HG03378 (cell line): ENCODE results near the gene TMEM121B.

ENCODE experiments used
- ATAC-seq: cut with Tn5 transposase; IDR thresholded peaks from one replicate; pipeline ENCODE4 v1.9.1; 2021; ENCODE audit warnings: mild to moderate bottlenecking, moderate library complexity; ENCODE audit not compliant: unreplicated experiment

TMEM121B gene

DNA sequence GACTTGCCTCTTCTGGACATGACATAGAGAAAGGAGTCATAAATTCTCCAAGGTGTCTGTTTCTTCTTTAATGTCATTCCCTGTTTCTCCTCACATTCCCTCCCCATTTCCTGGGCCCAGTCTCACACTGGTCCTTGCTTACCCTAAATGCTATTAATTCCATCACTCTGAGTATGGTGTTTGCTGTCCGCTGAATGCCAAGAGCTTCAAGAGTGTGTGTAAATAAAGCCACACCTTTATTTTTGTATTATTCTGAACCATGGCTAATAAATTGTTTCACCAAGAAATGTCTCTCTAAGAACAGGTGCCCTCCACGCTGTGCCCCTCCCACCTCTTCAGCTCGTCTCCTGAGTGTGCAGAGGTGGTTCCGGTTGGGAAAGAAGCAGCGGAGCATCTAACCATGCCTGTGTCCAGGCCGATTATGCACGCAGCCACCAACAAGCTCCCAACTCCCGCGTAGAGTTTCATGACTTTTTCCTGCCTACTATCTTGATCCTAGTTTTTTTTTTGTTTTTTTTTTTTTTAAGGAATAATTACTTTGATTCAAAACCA lies 8.6 kb downstream of the TMEM121B start:
- ATAC-seq, result no peak

DNA sequence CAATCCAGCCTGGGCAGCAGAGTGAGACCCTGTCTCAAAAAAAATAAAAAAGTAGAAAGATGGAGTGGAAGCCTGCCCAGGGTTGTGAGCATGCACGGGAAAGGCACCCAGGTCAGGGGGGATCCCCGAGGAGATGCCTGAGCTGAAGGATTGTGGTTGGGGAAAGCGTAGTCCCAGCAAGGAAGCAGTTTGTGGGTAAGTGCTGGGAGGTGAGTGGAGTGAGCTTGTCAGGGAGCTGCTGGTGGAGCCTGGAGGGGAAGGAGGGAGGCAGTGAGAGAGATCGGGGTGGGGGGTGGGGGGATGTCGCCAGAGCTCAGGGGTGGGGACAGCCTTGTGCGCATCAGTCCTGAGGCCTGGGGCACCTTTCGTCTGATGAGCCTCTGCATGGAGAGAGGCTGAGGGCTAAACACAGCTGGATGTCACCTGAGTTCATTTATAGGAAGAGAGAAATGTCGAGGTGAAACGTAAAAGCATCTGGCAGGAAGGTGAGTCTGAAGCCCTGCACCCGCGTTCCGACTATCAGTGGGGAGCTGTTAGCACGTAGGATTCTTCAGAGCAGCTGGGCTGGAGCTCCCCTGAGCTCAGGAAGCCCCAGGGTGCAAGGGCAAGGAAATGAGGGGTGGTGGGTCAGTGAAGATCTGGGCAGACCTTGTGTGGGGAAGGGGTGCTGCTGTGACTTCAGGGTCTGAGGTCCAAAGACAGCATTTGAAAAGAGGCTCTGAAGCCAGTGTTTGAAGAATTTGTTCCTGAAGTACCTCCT lies 10.2 kb downstream of the TMEM121B start:
- ATAC-seq, result no peak

DNA sequence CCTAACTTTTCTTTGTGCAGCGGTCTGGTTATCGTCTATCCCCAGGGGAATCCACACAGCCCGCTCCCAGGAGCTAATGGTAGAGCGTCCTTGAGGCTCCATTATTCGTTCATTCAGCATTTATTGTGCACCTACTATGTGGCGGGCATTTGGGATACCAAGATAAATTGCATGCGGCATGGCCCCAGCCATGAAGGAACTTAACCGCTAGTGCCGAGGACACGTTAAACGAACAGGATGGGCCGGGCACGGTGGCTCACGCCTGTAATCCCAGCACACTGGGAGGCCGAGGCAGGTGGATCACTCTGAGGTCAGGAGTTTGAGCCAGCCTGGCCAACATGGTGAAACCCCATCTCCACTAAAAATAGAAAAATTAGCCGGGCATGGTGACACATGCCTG lies 11.2 kb downstream of the TMEM121B start:
- no peak for ATAC-seq

DNA sequence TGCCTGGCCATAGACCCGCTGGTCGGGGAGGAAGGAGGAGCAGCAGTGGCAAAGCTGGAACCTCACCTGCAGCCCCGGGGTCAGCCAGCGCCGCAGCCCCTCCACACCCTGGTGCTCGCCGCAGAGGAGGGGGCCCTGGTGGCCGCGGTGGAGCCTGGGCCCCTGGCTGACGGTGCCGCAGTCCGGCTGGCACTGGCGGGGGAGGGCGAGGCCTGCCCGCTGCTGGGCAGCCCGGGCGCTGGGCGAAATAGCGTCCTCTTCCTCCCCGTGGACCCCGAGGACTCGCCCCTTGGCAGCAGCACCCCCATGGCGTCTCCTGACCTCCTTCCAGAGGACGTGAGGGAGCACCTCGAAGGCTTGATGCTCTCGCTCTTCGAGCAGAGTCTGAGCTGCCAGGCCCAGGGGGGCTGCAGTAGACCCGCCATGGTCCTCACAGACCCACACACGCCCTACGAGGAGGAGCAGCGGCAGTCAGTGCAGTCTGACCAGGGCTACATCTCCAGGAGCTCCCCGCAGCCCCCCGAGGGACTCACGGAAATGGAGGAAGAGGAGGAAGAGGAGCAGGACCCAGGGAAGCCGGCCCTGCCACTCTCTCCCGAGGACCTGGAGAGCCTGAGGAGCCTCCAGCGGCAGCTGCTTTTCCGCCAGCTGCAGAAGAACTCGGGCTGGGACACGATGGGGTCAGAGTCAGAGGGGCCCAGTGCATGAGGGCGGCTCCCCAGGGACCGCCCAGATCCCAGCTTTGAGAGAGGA lies 11.9 kb downstream of the TMEM121B start:
- ATAC-seq, result no peak

DNA sequence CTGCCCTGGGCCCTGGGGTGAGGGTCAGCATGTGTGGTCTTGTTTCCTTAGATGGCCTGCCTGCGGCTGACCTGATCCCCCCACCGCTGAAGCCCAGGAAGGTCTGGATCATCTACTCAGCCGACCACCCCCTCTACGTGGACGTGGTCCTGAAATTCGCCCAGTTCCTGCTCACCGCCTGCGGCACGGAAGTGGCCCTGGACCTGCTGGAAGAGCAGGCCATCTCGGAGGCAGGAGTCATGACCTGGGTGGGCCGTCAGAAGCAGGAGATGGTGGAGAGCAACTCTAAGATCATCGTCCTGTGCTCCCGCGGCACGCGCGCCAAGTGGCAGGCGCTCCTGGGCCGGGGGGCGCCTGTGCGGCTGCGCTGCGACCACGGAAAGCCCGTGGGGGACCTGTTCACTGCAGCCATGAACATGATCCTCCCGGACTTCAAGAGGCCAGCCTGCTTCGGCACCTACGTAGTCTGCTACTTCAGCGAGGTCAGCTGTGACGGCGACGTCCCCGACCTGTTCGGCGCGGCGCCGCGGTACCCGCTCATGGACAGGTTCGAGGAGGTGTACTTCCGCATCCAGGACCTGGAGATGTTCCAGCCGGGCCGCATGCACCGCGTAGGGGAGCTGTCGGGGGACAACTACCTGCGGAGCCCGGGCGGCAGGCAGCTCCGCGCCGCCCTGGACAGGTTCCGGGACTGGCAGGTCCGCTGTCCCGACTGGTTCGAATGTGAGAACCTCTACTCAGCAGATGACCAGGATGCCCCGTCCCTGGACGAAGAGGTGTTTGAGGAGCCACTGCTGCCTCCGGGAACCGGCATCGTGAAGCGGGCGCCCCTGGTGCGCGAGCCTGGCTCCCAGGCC lies 12.7 kb downstream of the TMEM121B start:
- ATAC-seq, result no peak

DNA sequence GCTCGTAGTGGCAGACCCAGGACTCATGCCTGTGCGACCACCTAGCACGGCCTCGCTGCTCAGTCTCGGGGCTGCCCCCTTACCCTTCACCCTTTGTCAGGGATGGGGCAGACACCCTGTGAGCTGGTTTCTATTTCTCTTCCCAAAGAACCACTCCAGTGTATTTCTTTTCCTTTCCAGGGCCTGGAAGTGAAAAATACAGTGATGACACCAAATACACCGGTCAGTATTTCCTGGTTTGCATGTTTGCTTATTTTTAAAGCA lies 13.7 kb downstream of the TMEM121B start:
- ATAC-seq, result no peak

DNA sequence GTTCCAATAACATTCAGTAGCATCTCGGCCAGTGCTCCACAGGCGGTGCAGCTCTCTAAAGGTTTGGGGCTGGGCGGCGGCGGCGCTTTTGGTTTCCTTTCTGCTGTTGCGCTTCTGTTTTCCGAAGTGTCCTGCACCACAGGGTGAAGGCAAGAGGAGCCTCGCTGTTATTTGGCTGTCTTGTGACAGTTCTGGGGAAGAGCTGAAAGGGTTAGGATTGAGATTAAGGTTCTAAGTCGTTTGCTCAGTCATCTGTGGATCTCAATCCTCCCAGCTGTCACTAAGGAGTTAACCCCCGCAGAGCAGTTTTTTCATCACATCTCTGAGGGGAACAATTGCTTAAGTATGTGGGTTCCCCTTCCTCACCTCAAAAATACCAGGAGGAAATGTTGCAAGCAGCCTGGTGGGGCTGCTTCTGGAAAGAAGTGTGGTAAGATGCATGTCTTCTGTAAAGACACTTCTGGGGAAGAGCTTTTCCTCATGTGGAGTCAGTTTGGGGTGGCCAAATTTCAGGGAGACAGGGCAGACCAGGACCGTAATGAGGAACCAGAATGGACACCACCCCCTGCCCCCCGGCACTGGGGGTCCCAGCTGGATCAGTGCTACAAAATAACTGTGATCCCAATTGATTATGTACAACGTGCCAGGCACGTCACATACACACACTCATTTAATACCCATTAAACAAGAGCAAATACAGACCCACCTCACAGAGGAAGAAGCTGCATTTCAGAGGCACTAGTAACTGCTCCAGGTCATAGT lies 14.2 kb downstream of the TMEM121B start:
- ATAC-seq, result no peak

DNA sequence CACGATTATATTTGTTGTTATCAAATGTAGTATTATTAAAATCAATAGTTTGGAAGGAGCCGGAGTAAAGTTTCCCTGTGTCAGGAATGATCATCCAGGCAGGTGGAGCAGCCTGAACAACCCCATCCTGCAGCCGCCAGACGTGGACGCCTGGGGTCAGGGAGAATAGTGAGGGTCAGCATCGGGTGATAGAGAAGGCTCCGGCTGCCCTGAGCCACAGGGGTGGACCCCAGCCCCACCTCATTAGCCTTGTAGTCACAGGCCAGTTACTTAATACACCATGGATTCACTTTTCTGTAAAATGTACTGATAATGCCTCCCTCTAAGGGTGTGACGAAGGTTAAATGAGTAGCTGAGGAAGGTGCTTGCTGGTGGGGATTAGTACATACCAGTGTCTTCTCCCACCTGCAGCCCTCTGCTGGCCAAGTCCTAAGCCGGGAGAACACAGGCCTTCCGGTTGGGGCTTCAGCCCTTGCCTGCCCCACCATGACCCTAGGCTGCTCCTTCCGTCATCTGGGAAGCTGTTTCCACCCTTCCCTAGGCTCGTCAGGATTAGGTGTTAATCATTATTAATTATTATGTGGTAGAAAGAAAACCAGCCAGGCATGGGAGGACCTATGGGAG lies 14.9 kb downstream of the TMEM121B start:
- no peak for ATAC-seq

DNA sequence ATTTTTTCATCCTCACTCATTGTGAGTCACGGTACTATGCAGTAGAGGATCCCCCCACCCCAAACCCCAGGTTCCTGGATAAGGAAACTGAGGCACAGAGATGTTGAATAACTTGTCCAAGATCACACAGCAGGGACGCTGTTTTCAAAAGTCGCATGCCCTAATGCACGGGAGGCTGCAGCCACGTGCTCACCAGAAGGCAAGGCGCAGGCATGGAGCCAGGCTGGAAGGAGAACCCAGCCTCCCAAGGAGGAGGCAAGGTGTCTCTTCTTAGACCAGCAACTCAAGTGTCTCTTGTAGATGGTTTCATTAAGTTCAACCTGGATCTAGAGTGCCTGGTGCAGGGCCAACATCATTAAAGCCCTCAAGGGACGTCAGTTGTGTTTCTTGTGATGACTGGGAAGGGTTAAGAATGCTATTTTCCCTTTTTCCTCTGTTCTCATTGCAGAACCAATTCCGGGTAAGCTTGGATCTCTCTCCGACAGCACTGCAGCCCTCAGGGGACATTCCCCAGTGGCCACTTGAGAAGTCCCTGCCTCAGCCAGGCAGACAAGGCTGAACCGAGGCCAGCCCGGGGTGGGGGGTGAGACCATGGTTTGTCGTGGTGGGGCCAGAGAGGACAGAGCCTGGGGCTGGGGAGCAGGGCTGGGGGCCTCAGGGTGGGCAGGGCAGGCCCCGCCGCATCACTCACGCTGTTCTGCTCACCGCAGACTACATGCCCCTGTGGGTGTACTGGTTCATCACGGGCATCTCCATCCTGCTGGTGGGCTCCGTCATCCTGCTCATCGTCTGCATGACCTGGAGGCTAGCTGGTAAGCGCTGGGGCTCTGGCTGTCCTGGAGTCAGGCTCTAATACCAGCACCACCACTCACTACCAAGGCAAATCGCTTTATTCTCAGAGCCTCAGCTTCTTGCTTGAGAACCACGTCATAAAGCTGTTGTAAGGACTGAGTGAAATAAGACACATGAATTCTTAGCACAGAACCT lies 15.7 kb downstream of the TMEM121B start:
- ATAC-seq, result no peak

DNA sequence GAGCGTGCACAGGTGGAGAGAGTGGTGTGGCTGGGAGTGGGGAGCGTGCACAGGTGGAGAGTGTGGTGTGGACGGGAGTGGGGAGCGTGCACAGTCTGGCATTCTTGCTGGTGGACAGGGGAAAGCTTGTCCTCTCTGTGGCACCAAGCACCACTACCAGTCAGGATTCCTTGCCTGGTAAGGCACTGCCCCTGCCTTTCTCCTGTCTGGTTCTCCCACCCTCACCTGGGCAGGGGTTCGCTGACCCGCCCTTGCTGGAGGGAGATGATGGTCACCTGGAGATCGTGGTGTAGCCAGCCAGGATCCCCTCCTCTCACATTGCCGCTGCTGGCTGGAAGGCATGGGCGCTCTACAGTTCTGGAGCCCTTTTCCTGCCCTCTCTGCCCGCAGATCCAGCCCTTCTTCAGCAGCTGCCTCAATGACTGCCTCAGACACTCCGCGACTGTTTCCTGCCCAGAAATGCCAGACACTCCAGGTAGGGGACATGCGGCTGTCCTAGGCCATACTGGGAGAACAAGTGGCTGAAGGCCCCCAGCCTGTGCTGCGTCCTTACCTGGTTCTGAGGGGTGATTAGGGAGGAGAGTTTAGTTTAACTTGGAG lies 16.7 kb downstream of the TMEM121B start:
- no peak for ATAC-seq

DNA sequence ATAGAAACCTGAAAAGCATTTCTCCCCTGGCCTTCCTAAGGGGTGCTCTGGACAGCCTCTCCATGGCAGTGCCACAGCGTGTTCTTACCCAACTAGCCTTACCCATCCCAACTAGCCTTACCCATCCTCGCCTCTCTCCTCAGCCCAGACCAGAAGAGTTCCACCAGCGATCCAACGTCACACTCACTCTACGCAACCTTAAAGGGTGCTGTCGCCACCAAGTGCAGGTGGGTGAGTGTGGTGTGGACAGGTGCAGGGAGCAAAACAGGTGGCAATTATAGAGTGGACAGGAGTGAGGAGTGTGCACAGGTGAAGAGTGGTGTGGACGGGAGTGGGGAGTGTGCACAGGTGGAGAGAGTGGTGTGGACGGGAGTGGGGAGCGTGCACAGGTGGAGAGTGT lies 17.8 kb downstream of the TMEM121B start:
- ATAC-seq, result no peak

DNA sequence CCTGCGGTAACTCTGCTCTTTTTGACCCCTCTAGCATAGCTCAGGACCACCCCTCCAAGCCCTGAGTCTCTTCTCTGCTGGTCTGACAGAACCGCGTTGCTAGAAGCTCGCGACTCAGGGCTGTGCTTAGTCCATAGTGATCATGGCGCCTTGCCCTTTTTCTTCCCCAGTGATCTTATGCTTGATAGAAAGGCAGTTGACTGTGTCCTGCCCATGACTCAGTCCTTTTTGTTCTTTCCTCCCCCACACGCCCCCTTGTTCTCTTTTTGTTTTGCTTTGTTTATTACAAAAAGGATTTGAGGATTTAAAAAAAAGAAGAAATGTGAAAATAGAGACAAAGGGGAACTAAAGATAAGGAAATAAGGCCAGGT lies 18.9 kb downstream of the TMEM121B start:
- no peak for ATAC-seq

DNA sequence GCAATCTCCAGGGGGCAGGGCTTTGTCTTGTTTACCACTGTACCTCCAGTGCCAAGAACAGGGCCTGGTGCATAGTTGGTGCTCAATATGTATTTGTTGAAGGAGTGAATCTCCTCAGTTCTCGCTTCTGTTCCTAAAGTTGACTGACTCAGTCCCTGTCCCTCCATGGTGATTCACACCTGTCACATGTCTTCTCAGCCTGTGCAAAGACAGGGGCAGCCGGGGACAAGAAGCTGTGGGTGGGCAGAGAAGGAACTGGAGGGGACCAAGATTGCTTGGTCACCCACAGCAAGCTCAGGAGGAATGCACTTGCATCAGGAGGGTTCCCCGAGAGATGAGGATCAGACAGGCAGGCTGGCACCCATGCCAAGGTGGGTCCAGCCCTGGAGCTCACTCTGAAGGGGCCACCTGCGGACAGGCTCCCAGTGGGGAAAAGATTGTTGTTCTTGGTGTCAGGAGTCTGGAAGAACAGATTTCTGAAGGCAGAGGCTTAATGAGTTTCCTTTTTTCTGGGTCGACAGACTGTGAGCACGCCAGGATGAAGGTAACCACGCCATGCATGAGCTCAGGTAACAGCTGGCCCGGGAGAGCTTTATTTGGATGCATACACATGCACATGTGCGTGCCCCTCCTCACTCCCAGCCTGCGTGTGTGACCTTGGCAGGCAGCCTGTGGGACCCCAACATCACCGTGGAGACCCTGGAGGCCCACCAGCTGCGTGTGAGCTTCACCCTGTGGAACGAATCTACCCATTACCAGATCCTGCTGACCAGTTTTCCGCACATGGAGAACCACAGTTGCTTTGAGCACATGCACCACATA lies 19.5 kb downstream of the TMEM121B start:
- no peak for ATAC-seq

DNA sequence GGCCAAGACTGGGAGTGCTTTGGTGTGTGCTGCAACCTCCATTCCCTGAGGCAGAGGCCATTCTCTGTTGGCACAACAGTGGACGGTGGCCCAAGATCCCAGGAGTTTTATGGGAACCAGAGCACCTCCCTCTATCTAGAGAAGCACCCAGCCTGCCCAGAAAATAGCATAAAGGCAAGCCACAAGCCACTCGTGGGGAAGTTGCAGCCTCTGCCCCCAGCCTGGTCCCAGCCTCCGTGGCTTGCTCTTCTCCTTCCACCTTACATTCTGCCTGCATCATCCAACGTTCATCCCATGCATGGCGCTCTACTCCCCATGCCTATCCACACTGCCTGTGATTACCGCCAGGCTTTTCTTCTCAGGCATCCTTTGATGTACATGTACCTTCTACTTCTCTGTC lies 20.5 kb downstream of the TMEM121B start:
- no peak for ATAC-seq

DNA sequence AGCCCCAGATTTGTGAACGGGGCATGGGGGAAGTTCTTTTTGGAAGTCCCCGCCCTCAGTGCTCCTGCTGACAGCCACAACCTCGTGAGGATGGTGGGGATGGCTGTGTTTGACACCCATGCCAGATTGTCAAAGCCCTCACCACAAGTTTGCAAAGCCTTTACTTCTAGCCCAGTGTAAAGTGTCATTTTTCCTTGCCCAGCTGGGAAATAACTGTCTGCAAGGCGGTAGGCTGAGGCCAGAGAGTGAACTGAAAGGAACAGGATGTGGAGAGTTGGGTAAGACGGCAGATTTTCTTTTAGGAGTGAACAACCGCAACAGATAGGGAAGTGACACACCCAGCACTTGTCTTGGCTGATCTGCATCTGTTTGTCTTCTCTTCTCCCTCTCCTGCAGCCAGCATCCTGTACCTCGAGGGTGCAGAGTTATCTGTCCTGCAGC lies 22.8 kb downstream of the TMEM121B start:
- no peak for ATAC-seq

DNA sequence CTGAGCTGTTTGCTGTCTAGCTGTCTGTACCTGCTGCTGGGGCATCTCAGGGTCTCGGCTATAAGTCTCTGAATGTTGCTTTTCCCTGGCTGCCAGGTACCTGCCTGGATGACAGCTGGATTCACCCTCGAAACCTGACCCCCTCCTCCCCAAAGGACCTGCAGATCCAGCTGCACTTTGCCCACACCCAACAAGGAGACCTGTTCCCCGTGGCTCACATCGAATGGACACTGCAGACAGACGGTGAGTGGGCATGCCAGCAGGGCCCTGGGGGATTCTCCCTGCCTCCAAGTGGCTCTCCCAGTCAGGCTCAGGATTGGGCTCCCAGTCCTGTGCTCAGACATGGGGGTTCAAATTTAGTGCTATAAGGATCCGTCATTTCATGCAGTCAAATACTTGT lies 23.5 kb downstream of the TMEM121B start:
- ATAC-seq, result no peak

DNA sequence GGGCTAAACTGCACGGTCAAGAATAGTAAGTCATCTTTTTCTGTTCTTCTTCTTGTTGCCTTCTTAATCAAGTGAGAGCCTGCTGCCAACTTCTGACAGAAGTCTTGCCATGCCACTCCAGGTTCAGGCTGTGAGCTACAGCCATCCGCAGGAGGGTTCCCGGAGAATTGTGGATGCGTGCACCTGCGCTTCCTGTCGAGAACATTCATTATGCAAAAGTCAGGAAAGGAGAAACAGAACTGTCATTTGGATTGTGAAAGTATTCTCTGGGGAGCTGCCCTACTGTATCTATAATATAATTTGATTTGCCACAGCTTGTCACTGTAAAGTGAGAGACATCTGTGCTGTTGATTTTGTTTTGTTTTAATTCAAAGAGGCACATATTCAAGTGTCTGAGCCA lies 24.1 kb downstream of the TMEM121B start:
- ATAC-seq, result no peak

DNA sequence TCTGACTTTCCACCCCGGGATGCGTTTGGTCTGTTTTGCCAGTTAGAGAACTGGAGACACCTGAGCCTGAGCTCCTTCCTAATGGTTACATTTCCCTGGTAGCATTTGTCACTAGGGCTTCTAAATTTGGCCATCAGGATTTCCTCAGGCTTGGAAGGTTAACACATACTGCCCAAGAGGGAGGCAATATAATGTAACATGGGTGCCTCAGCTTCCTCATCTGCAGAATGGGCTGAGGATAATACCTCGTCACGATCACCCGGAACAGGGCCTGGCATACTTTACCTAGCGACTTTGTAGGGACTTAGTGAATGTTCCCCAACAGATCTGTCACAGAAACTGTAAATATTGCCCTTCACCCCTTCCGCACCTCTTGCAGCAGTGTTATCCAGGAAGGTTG lies 25.1 kb downstream of the TMEM121B start:
- ATAC-seq, result no peak
